ENCODE results near the gene PDCD11. TPM values are rescaled to one million over a fixed set of nuclear protein-coding genes. Genes with fewer than 3 reads are reported as not detected.
A peak's percentile ranks its signal among the peaks of the same experiment; 100 is the strongest.

PDCD11 gene
- total RNA-seq, 2 donors from 2014 or later: 13.0 to 32.0 TPM

DNA sequence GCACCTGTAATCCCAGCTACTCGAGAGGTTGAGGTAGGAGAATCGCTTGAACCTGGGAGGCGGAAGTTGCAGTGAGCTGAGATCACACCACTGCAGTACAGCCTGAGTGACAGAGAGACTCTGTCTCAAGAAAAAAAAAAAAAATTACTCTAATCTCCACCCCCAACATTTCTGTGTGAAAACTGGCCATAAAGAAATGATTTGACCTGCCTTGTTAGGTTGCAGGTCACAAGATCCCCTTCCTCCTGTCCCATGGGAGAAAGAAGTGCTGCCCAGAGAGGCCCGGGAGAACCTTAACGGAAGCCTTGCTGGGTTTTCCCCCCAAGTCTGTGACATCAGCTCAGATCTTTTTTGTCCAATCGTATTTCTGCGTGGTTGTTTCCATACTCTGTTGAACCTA is 71.0 kb downstream of the PDCD11 start:
- no peak for ATAC-seq
- no peak for DNase-seq
- H3K4me1 ChIP-seq: no peaks in the 10 kb centered on the region
- H3K9me3 ChIP-seq: no peaks in the 10 kb centered on the region
- H3K36me3 ChIP-seq (replicated peaks in 1 of 2; ENCODE audit: insufficient read depth in 1 of 2, low read depth in 2 of 2): no peaks in the 10 kb centered on the region
- intact Hi-C loops (cut with DNase I): no loop called here
- H3K27ac ChIP-seq: no peak overlapping the region
- no peak overlapping the region for H3K4me3 ChIP-seq
- H3K27me3 ChIP-seq: no peaks in the 10 kb centered on the region
- WGBS, 2 donors: 91% methylated on average over 7 of the region's 7 CpGs
- no peak for TF ChIP-seq POLR2A (IDR thresholded peaks at IDR 0.05)
- TF ChIP-seq, protein P1, sequence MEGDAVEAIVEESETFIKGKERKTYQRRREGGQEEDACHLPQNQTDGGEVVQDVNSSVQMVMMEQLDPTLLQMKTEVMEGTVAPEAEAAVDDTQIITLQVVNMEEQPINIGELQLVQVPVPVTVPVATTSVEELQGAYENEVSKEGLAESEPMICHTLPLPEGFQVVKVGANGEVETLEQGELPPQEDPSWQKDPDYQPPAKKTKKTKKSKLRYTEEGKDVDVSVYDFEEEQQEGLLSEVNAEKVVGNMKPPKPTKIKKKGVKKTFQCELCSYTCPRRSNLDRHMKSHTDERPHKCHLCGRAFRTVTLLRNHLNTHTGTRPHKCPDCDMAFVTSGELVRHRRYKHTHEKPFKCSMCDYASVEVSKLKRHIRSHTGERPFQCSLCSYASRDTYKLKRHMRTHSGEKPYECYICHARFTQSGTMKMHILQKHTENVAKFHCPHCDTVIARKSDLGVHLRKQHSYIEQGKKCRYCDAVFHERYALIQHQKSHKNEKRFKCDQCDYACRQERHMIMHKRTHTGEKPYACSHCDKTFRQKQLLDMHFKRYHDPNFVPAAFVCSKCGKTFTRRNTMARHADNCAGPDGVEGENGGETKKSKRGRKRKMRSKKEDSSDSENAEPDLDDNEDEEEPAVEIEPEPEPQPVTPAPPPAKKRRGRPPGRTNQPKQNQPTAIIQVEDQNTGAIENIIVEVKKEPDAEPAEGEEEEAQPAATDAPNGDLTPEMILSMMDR (IDR thresholded peaks at IDR 0.05): no peak

GRCh38 chr10:103469201-103469600 is 72.8 kb downstream of the PDCD11 start:
- Histone ChIP-seq H3K36me3 (replicated peaks in 1 of 2; ENCODE audit: insufficient read depth in 1 of 2, low read depth in 2 of 2) (no peaks in the 10 kb centered on the region), H3K27ac (no peak overlapping the region), H3K9me3 (no peaks in the 10 kb centered on the region), H3K4me3 (no peak overlapping the region), H3K4me1 (no peaks in the 10 kb centered on the region), H3K27me3 (no peaks in the 10 kb centered on the region)
- TF ChIP-seq POLR2A (IDR thresholded peaks at IDR 0.05): no peak
- TF ChIP-seq, protein P1 (IDR thresholded peaks at IDR 0.05): no peak
- no peak for ATAC-seq
- whole genome bisulfite sequencing, 2 donors: 63 to 69% methylated on average over 5 of the region's 5 CpGs
- intact Hi-C loops (cut with DNase I): no loop called here
- DNase-seq: no peak

- TF ChIP-seq, protein P1 (IDR thresholded peaks at IDR 0.05): no peak
- TF ChIP-seq POLR2A (IDR thresholded peaks at IDR 0.05): peak in 1 of 3 donors; percentile 4
- Histone ChIP-seq H3K27ac (peak overlapping the region in 1 of 4 donors; percentile 35), H3K4me3 (no peak overlapping the region), H3K4me1 (no peaks in the 10 kb centered on the region), H3K36me3 (replicated peaks in 1 of 2; ENCODE audit: insufficient read depth in 1 of 2, low read depth in 2 of 2) (no peaks in the 10 kb centered on the region), H3K27me3 (no peaks in the 10 kb centered on the region), H3K9me3 (no peaks in the 10 kb centered on the region)
- peak in 2 of 4 donors; percentile 34 to 61 for DNase-seq
- 57 to 62% methylated on average over 14 of the region's 14 CpGs for WGBS, 2 donors
- peak; percentile 50 for ATAC-seq
- intact Hi-C loops (cut with DNase I): no loop called here
Observed at GRCh38 chr10:103470761-103471653, 74.6 kb downstream of the PDCD11 start.

DNA sequence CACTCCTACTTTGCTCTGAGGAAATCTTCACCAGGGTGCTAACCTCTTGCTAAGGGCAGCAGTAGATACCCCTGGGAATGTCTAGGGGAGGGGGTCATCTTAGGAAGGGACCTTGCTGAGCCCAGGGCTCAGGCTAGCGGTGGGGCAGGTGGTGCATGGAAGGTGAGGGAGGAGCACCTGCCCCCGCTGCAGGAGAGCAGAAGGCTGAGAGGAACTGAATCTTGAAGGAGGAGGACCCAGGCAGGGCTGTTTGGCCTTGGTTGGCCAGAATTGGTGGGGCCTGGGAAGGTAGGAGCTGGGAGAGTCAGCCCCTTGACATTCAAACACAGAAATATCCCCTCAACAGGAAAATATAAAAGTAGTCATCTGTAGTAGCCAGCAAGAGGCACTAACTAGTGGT is 75.6 kb downstream of the PDCD11 start:
- no peaks in the 10 kb centered on the region for H3K9me3 ChIP-seq

More for the DNA sequence above, 75.6 kb downstream of the PDCD11 start:
- DNase-seq (no peak), ATAC-seq (no peak)
- intact Hi-C loops (cut with DNase I): no loop called here
- Histone ChIP-seq H3K27me3 (no peaks in the 10 kb centered on the region), H3K4me1 (no peaks in the 10 kb centered on the region), H3K4me3 (no peak overlapping the region), H3K36me3 (replicated peaks in 1 of 2; ENCODE audit: insufficient read depth in 1 of 2, low read depth in 2 of 2) (no peaks in the 10 kb centered on the region), H3K27ac (peak overlapping the region in 1 of 4 donors; percentile 34)
- 74 to 89% methylated on average over 2 of the region's 2 CpGs for WGBS, 2 donors
- no peak for TF ChIP-seq POLR2A (IDR thresholded peaks at IDR 0.05)
- TF ChIP-seq, protein P1 (IDR thresholded peaks at IDR 0.05): no peak
